Left lung (tissue), 10 donors: ENCODE measurements around the gene EDEM1. TPM values are rescaled to one million over a fixed set of nuclear protein-coding genes. Genes with fewer than 3 reads are reported as not detected.
A peak's percentile ranks its signal among the peaks of the same experiment; 100 is the strongest.

Experiments
- ATAC-seq: fragments of 200-7000 bp; cut with Tn5 transposase; one replicate; pipeline ENCODE4 v1.9.1; 2020; ENCODE audit warnings: moderate library complexity
- DNase-seq, 4 donors: peaks; one replicate each; pipeline ENCODE4 v3.0.0-alpha.2; 2013 to 2020
- H3K27ac ChIP-seq, 2 donors: fragments of 200-600 bp; sonication (generic) in 1 of 2; one replicate each; pipeline versions ENCODE4 v1.5.0 to v1.8.0; 2020 to 2021
- H3K27me3 ChIP-seq, 2 donors: fragments of 200-600 bp; sonication (generic) in 1 of 2; one replicate each; pipeline versions ENCODE4 v1.5.0 to v1.8.0; 2020 to 2021
- H3K36me3 ChIP-seq, 2 donors: fragments of 200-600 bp; sonication (generic) in 1 of 2; one replicate each; pipeline versions ENCODE4 v1.5.0 to v1.8.0; 2020 to 2021
- H3K4me1 ChIP-seq, 2 donors: fragments of 200-600 bp; one replicate each; pipeline ENCODE4 v1.8.0; 2021
- H3K4me3 ChIP-seq, 2 donors: fragments of 200-600 bp; sonication (generic) in 1 of 2; one replicate each; pipeline versions ENCODE4 v1.5.0 to v1.8.0; 2020 to 2021; ENCODE audit warnings: mild to moderate bottlenecking in 1 of 2
- H3K9me3 ChIP-seq, 2 donors: fragments of 200-600 bp; sonication (generic) in 1 of 2; one replicate each; pipeline versions ENCODE4 v1.5.0 to v1.8.0; 2020 to 2021
- intact Hi-C, 2 donors: fragments of 100-400 bp; cut with DNase I; formaldehyde crosslinking; loops; one replicate each; pipeline versions ENCODE4 v1.11.2 to v1.14.2; 2022
- polyA plus RNA-seq, 6 donors: library from polyadenylated mRNA; unstranded; fragments of 120-200 nt; gene quantifications; one replicate each; pipeline ENCODE4 v1.2.1, GENCODE V29; 2013; ENCODE audit not compliant: insufficient read length in 6 of 6
- total RNA-seq, 2 donors: library from RNA; stranded (reverse); fragmentation: NEBNext Ultra II Directional; extraction: Animal tissue kit (Norgen Biotek cat#: 25700); gene quantifications; one replicate each; pipeline ENCODE4 v1.2.1, GENCODE V29; 2021
- TF ChIP-seq, protein P1 (sequence below), 2 donors: fragments of 200-600 bp; sonication (generic) in 1 of 2; IDR thresholded peaks; one replicate each; pipeline versions ENCODE4 v1.5.0 to v1.8.0; 2021; ENCODE audit warnings: antibody characterized with exemption in 2 of 2
- donor health status: DM: no; HTN: yes; CAD: no.
- donor health status: DM: no; HTN: no; CAD: no.

Gene EDEM1
- total and polyA plus RNA-seq, 8 donors: 24.1 to 104 (median 28.3) TPM

DNA sequence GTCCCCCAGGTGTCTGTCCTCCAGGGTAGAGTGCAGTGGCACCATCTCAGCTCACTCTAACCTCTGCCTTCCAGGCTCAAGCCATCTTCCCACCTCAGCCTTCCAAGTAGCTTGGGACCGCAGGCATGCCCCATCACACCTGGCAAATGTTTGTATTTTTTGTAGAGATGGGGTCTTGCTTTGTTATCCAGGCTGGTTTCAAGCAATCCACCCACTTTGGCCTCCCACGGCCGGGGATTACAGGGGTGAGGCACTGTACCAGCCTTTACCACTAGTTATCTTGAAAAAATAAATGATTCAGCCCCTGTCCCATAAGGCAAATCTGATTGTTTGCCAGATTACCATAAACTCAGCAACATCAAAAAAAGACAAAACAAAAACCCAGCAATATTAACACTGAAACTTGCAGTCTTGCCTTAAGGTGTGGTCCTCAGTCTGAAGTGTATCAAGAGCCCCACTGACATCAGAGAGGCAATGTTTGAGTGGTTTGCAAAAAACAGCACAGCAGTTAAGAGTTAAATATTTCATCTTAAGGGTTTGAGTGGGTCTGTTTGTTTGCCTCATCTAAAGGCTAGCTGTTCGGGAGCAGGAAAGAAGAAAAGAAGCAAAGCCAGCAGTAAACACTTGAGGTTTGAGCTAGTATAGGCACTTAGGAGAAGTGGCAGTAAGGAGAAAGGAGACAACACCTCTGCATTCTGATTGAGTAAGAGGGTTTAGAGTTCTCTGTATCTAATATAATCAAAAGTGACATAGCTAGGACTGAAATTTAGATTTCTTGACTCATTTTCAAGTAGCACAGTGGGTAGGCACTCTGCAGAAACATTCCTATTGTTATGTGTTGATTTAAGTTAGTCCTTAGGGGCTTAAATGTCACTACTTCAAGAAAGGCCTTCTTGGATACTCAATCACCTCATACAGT lies 26.3 kb upstream of the EDEM1 start:
- Histone ChIP-seq H3K27me3 (no peaks in the 10 kb centered on the region), H3K27ac (peak overlapping the region; percentile 31 to 63), H3K4me1 (peaks cover 0 to 57% of the 10 kb centered on the region in 2 donors), H3K9me3 (no peaks in the 10 kb centered on the region), H3K36me3 (no peaks in the 10 kb centered on the region), H3K4me3 (no peak overlapping the region)
- intact Hi-C loops: no loop called here
- DNase-seq (peak in 1 of 4 donors; percentile 35), ATAC-seq (peak; percentile 88)
- TF ChIP-seq, protein P1, sequence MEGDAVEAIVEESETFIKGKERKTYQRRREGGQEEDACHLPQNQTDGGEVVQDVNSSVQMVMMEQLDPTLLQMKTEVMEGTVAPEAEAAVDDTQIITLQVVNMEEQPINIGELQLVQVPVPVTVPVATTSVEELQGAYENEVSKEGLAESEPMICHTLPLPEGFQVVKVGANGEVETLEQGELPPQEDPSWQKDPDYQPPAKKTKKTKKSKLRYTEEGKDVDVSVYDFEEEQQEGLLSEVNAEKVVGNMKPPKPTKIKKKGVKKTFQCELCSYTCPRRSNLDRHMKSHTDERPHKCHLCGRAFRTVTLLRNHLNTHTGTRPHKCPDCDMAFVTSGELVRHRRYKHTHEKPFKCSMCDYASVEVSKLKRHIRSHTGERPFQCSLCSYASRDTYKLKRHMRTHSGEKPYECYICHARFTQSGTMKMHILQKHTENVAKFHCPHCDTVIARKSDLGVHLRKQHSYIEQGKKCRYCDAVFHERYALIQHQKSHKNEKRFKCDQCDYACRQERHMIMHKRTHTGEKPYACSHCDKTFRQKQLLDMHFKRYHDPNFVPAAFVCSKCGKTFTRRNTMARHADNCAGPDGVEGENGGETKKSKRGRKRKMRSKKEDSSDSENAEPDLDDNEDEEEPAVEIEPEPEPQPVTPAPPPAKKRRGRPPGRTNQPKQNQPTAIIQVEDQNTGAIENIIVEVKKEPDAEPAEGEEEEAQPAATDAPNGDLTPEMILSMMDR (IDR thresholded peaks at IDR 0.05): no peak

DNA sequence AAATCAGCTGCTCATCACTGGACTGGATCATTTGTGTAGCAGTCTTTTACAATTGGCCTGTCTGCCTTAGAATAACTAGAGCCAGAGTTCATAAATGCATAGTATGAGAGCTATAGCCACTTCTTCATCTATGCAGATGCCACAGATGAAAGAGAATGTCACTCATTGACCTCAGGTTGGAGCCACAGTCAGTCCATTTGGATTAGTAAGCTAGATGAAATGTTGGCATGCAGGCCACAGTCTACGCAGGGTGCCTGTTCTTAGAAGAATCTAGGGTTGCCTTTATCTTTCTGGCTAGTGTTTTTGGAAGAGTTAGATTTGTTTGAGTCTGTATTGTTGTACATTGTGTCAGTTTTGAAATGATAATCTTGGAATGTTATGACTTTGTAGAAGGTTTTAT lies 25.4 kb upstream of the EDEM1 start:
- Histone ChIP-seq H3K27me3 (no peaks in the 10 kb centered on the region), H3K9me3 (no peaks in the 10 kb centered on the region), H3K4me1 (peaks cover 0 to 66% of the 10 kb centered on the region in 2 donors), H3K27ac (peak overlapping the region; percentile 31 to 63), H3K4me3 (no peak overlapping the region), H3K36me3 (no peaks in the 10 kb centered on the region)
- intact Hi-C loops: no loop called here
- DNase-seq (no peak), ATAC-seq (peak; percentile 57)
- TF ChIP-seq, protein P1 (IDR thresholded peaks at IDR 0.05): no peak

DNA sequence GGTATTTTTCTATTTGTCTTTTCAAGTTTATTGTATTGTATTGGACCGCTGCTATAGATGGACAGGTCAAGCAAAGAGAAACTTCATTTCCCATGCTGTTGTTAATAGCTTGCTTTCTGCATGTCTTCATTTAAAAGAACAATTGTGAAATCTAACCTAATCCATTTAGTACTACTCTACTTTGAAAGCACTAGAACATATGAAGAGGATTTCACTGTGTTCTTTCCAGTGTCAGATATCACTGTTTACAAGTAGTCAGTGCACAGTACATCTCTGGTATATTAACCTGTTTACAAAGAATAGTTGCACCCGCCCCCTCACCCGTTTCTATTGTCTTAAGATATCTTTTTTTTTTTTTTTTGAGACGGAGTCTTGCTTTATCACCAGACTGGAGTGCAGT lies 21.8 kb upstream of the EDEM1 start:
- no peak for DNase-seq
- Histone ChIP-seq H3K4me1 (peaks cover 0 to 84% of the 10 kb centered on the region in 2 donors), H3K4me3 (no peak overlapping the region), H3K27ac (no peak overlapping the region), H3K36me3 (peaks cover 0 to 2% of the 10 kb centered on the region in 2 donors), H3K27me3 (no peaks in the 10 kb centered on the region), H3K9me3 (no peaks in the 10 kb centered on the region)
- ATAC-seq: no peak
- intact Hi-C loops: no loop called here
- TF ChIP-seq, protein P1 (IDR thresholded peaks at IDR 0.05): no peak

DNA sequence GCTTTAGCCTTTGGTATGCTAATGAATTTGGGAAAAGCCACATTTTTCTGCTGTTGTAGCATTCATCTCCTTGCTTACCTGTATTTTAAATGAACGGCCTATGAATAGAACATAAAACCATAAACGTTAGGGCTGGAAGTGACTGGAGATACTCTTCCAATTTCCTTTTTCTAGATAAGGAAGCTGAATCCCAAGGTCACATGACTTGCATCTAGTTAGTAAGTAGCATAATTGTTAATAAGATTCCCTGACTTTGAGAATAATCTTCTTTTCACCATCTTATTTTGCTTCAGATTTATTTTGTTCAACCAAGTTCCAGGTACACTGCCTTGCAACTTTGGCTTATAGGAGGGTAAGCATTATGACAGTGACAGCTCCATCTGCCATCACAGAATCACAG lies 20.7 kb upstream of the EDEM1 start:
- H3K4me1 ChIP-seq: peaks cover 0 to 75% of the 10 kb centered on the region in 2 donors
- no peaks in the 10 kb centered on the region for H3K27me3 ChIP-seq
- H3K36me3 ChIP-seq: peaks cover 0 to 13% of the 10 kb centered on the region in 2 donors
- no peaks in the 10 kb centered on the region for H3K9me3 ChIP-seq
- ATAC-seq (no peak), DNase-seq (no peak)
- intact Hi-C loops: no loop called here
- H3K27ac ChIP-seq: no peak overlapping the region
- no peak overlapping the region for H3K4me3 ChIP-seq
- TF ChIP-seq, protein P1 (IDR thresholded peaks at IDR 0.05): no peak

DNA sequence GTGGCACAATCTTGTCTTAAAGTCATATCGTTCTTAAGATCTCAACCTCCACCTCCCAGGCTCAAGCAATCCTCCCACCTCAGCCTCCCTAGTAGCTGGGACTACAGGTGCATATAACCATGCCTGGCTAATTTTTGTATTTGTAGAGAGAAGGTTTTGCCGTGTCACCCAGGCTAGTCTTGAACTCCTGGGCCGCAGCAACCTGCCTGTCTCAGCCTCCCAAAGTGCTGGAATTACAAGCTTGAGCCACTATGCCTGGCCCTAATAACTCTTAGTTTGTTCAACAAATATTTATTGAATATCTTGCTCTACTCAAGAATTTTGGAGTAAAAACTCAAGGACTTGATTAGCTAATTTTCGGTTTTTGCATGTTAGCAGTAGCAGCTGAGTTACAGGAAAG lies 19.4 kb upstream of the EDEM1 start:
- Histone ChIP-seq H3K27ac (peak overlapping the region; percentile 13 to 34), H3K4me1 (peaks cover 0 to 62% of the 10 kb centered on the region in 2 donors), H3K36me3 (peaks cover 0 to 26% of the 10 kb centered on the region in 2 donors), H3K27me3 (no peaks in the 10 kb centered on the region), H3K9me3 (no peaks in the 10 kb centered on the region), H3K4me3 (no peak overlapping the region)
- intact Hi-C loops: no loop called here
- ATAC-seq (peak; percentile 82), DNase-seq (no peak)
- TF ChIP-seq, protein P1 (IDR thresholded peaks at IDR 0.05): no peak
